H1 (cell line): ENCODE measurements around the gene CCDC28B. TPM values are rescaled to one million over a fixed set of nuclear protein-coding genes. Genes with fewer than 3 reads are reported as not detected.

Experiments used
- CEBPB ChIP-seq: IDR thresholded peaks from 2 replicates; pipeline ENCODE4 v1.6.1; 2012; ENCODE audit warnings: low read depth, low read length
- CREB1 ChIP-seq: IDR thresholded peaks from 2 replicates; pipeline ENCODE4 v1.6.1; 2012; ENCODE audit warnings: inconsistent platforms
- EP300 ChIP-seq, 2 experiments: IDR thresholded peaks; 1 replicate in 1 of 2; 2 replicates in 1 of 2; pipeline ENCODE4 v1.6.1; 2011 to 2012; ENCODE audit warnings: low read depth in 2 of 2, low read length in 2 of 2, mild to moderate bottlenecking in 2 of 2, borderline replicate concordance in 1 of 2, inconsistent platforms in 1 of 2, moderate library complexity in 1 of 2
- HDAC2 ChIP-seq, 2 experiments: fragments of 300-600 bp in 1 of 2; sonication (generic) in 1 of 2; IDR thresholded peaks; 2 replicates each; pipeline ENCODE4 v1.6.1; 2011 to 2012; ENCODE audit warnings: low read depth in 2 of 2, low read length in 2 of 2, mild to moderate bottlenecking in 2 of 2, moderate library complexity in 2 of 2, borderline replicate concordance in 1 of 2, inconsistent platforms in 1 of 2
- JUND ChIP-seq: IDR thresholded peaks from 2 replicates; pipeline ENCODE4 v1.6.1; 2011; ENCODE audit warnings: mild to moderate bottlenecking, improper control_type of control experiment, low read length
- SRF ChIP-seq: IDR thresholded peaks from 2 replicates; pipeline ENCODE4 v1.6.1; 2011; ENCODE audit warnings: mild to moderate bottlenecking, low read depth, low read length, moderate library complexity
- TAF7 ChIP-seq: optimal IDR thresholded peaks from 2 replicates; pipeline ENCODE3; 2011; ENCODE audit warnings: low read depth, mild to moderate bottlenecking, inconsistent platforms, low read length, moderate library complexity, borderline replicate concordance
- YY1 ChIP-seq: IDR thresholded peaks from 2 replicates; pipeline ENCODE4 v1.6.1; 2011; ENCODE audit warnings: low read depth, mild to moderate bottlenecking, low read length
- ZNF274 ChIP-seq: IDR thresholded peaks from 2 replicates; pipeline ENCODE4 v1.7.0; 2012; ENCODE audit warnings: low read length, borderline replicate concordance; ENCODE audit errors: extremely low read depth
- polyA plus RNA-seq, 7 experiments: library from polyadenylated mRNA; depleted of rRNA in 3 of 7; stranded (reverse) in 5 of 7; unstranded in 2 of 7; fragments of >200 nt in 5 of 7; fragments of 200-250 nt in 2 of 7; gene quantifications; 1 replicate in 5 of 7; 2 replicates in 1 of 7; 4 replicates in 1 of 7; pipeline versions ENCODE4 v1.2.1 to v1.2.3, GENCODE V29; 2011 to 2013; ENCODE audit warnings: missing spikeins in 2 of 7, mixed read lengths in 2 of 7
- total RNA-seq: library from RNA; stranded (reverse); fragmentation: NEBNext Ultra II Directional; extraction: Animal tissue kit (Norgen Biotek cat#: 25700); gene quantifications from 2 replicates; pipeline ENCODE4 v1.2.1, GENCODE V29; 2021
- TF ChIP-seq, protein P1 (sequence below): fragments of 300-600 bp; sonication (generic); IDR thresholded peaks from 2 replicates; pipeline ENCODE4 v1.7.1; 2012; ENCODE audit warnings: low read length, moderate library complexity, mild to moderate bottlenecking, inconsistent platforms; ENCODE audit not compliant: insufficient replicate concordance

The CCDC28B gene
- total and polyA plus RNA-seq, 2 of the 8 experiments (the other 6 are each of a cell fraction or from before 2014, with no cell fraction given) = 16.7 to 17.1 TPM

DNA sequence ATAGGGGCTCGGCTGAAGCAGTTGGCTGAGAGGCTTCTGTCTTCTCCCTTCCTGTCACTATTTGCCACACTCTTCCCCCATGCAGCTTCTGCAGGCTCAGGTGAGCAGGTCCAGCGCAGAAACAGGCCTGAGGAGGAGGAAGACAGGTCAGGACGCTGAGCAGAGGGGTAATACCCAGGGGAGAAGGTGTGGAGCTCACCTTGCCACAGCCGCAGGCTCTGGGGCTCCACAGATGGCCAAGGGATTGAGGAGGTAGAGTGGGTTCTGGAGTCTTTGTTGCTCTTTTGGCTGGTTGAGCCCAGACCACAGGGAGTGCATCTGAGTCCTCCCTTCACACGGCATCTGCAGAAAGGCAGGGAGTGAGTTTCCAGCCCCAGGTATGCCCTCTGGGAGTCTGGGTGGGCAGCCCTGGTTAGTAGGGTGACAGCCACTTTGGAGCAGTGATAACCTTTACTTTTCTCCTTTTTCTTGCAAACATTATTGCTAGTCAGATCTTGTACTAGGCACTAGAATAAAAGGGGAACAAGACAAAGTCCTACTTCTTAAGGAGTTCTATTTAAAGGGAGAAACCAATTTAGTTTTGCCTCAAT lies 31.5 kb downstream of the CCDC28B start (continued):
- TF ChIP-seq, protein P1, sequence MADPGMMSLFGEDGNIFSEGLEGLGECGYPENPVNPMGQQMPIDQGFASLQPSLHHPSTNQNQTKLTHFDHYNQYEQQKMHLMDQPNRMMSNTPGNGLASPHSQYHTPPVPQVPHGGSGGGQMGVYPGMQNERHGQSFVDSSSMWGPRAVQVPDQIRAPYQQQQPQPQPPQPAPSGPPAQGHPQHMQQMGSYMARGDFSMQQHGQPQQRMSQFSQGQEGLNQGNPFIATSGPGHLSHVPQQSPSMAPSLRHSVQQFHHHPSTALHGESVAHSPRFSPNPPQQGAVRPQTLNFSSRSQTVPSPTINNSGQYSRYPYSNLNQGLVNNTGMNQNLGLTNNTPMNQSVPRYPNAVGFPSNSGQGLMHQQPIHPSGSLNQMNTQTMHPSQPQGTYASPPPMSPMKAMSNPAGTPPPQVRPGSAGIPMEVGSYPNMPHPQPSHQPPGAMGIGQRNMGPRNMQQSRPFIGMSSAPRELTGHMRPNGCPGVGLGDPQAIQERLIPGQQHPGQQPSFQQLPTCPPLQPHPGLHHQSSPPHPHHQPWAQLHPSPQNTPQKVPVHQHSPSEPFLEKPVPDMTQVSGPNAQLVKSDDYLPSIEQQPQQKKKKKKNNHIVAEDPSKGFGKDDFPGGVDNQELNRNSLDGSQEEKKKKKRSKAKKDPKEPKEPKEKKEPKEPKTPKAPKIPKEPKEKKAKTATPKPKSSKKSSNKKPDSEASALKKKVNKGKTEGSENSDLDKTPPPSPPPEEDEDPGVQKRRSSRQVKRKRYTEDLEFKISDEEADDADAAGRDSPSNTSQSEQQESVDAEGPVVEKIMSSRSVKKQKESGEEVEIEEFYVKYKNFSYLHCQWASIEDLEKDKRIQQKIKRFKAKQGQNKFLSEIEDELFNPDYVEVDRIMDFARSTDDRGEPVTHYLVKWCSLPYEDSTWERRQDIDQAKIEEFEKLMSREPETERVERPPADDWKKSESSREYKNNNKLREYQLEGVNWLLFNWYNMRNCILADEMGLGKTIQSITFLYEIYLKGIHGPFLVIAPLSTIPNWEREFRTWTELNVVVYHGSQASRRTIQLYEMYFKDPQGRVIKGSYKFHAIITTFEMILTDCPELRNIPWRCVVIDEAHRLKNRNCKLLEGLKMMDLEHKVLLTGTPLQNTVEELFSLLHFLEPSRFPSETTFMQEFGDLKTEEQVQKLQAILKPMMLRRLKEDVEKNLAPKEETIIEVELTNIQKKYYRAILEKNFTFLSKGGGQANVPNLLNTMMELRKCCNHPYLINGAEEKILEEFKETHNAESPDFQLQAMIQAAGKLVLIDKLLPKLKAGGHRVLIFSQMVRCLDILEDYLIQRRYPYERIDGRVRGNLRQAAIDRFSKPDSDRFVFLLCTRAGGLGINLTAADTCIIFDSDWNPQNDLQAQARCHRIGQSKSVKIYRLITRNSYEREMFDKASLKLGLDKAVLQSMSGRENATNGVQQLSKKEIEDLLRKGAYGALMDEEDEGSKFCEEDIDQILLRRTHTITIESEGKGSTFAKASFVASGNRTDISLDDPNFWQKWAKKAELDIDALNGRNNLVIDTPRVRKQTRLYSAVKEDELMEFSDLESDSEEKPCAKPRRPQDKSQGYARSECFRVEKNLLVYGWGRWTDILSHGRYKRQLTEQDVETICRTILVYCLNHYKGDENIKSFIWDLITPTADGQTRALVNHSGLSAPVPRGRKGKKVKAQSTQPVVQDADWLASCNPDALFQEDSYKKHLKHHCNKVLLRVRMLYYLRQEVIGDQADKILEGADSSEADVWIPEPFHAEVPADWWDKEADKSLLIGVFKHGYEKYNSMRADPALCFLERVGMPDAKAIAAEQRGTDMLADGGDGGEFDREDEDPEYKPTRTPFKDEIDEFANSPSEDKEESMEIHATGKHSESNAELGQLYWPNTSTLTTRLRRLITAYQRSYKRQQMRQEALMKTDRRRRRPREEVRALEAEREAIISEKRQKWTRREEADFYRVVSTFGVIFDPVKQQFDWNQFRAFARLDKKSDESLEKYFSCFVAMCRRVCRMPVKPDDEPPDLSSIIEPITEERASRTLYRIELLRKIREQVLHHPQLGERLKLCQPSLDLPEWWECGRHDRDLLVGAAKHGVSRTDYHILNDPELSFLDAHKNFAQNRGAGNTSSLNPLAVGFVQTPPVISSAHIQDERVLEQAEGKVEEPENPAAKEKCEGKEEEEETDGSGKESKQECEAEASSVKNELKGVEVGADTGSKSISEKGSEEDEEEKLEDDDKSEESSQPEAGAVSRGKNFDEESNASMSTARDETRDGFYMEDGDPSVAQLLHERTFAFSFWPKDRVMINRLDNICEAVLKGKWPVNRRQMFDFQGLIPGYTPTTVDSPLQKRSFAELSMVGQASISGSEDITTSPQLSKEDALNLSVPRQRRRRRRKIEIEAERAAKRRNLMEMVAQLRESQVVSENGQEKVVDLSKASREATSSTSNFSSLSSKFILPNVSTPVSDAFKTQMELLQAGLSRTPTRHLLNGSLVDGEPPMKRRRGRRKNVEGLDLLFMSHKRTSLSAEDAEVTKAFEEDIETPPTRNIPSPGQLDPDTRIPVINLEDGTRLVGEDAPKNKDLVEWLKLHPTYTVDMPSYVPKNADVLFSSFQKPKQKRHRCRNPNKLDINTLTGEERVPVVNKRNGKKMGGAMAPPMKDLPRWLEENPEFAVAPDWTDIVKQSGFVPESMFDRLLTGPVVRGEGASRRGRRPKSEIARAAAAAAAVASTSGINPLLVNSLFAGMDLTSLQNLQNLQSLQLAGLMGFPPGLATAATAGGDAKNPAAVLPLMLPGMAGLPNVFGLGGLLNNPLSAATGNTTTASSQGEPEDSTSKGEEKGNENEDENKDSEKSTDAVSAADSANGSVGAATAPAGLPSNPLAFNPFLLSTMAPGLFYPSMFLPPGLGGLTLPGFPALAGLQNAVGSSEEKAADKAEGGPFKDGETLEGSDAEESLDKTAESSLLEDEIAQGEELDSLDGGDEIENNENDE = no peak
- TF ChIP-seq CEBPB (no peak), HDAC2 (IDR thresholded peaks at IDR 0.05; ENCODE audit: borderline replicate concordance in 1 of 2, low read depth in 2 of 2, low read length in 2 of 2) (no peak), JUND (no peak), TAF7 (no peak), YY1 (no peak), EP300 (IDR thresholded peaks at IDR 0.05; ENCODE audit: borderline replicate concordance in 1 of 2, low read depth in 2 of 2, low read length in 2 of 2) (no peak), CREB1 (no peak), ZNF274 (no peak), SRF (no peak)
